BE2C (cell line): ENCODE results near the gene ZG16B.

Experiments used
- DNase-seq: peaks from one replicate; pipeline ENCODE4 v3.0.0-alpha.2; 2020
- H3K27me3 ChIP-seq: fragments of 250-450 bp; sonication (Bioruptor Pico); 2 replicates; pipeline ENCODE4 v1.5.1; 2020; ENCODE audit warnings: mild to moderate bottlenecking
- H3K36me3 ChIP-seq: fragments of 250-450 bp; sonication (Bioruptor Pico); 2 replicates; pipeline ENCODE4 v1.5.1; 2020; ENCODE audit warnings: mild to moderate bottlenecking
- H3K4me1 ChIP-seq: fragments of 250-450 bp; sonication (Bioruptor Pico); 2 replicates; pipeline ENCODE4 v1.5.1; 2020
- H3K4me3 ChIP-seq: 2 replicates; pipeline ENCODE4 v1.5.1; 2011; ENCODE audit warnings: low read depth, low read length
- H3K9me3 ChIP-seq: fragments of 250-450 bp; sonication (Bioruptor Pico); 2 replicates; pipeline ENCODE4 v1.5.1; 2020
- CTCF ChIP-seq: IDR thresholded peaks from 2 replicates; pipeline ENCODE4 v1.5.1; 2012; ENCODE audit warnings: mild to moderate bottlenecking, low read depth, low read length

Gene ZG16B

GRCh38 chr16:2811703-2812471 lies 18.2 kb upstream of the ZG16B start:
- no peak for TF ChIP-seq CTCF
- H3K27me3 ChIP-seq = peaks cover 12% of the 10 kb centered on the region

GRCh38 chr16:2813771-2814221 lies 16.3 kb upstream of the ZG16B start:
- Histone ChIP-seq H3K4me1 (no peaks in the 10 kb centered on the region), H3K36me3 (no peaks in the 10 kb centered on the region), H3K9me3 (no peaks in the 10 kb centered on the region), H3K4me3 (no peak overlapping the region), H3K27me3 (peaks cover 11% of the 10 kb centered on the region)
- no peak for TF ChIP-seq CTCF
- no peak for DNase-seq

More at GRCh38 chr16:2811703-2812471, 18.2 kb upstream of the ZG16B start:
- Histone ChIP-seq H3K36me3 (no peaks in the 10 kb centered on the region), H3K9me3 (no peaks in the 10 kb centered on the region), H3K4me1 (no peaks in the 10 kb centered on the region), H3K4me3 (no peak overlapping the region)
- DNase-seq = no peak

- H3K27me3 ChIP-seq = peaks cover 7% of the 10 kb centered on the region
- H3K4me3 ChIP-seq = no peak overlapping the region
- H3K36me3 ChIP-seq = no peaks in the 10 kb centered on the region
- H3K9me3 ChIP-seq = no peaks in the 10 kb centered on the region
- DNase-seq = no peak
- H3K4me1 ChIP-seq = no peaks in the 10 kb centered on the region
- no peak for TF ChIP-seq CTCF
Observed at GRCh38 chr16:2814551-2815298, 15.4 kb upstream of the ZG16B start.

GRCh38 chr16:2815299-2815771 lies 14.8 kb upstream of the ZG16B start:
- no peak for DNase-seq
- H3K27me3 ChIP-seq = 0 out of 2 replicates have a peak, but pooled peaks cover 3% of the 10 kb centered on the region
- no peak for TF ChIP-seq CTCF
- H3K4me3 ChIP-seq = no peak overlapping the region
- H3K4me1 ChIP-seq = no peaks in the 10 kb centered on the region
- no peaks in the 10 kb centered on the region for H3K36me3 ChIP-seq
- no peaks in the 10 kb centered on the region for H3K9me3 ChIP-seq

- no peak for DNase-seq
- no peak within 1 kb of the TSS for H3K4me3 ChIP-seq
Observed at GRCh38 chr16:2816751-2817339, 13.3 kb upstream of the ZG16B start, which contains the start of gene PRSS21. Gene PRSS21 (plus strand): TSS chr16:2817237. CDS start chr16:2817269, 32 bp downstream.

More at GRCh38 chr16:2816751-2817339, 13.3 kb upstream of the ZG16B start, which contains the start of gene PRSS21:
- H3K36me3 ChIP-seq = no peaks in the 10 kb centered on the region
- no peaks in the 10 kb centered on the region for H3K9me3 ChIP-seq
- TF ChIP-seq CTCF = no peak
- H3K27me3 ChIP-seq = 0 out of 2 replicates have a peak, but pooled peaks cover 3% of the 10 kb centered on the region
- H3K4me1 ChIP-seq = no peaks in the 10 kb centered on the region
